Stimulated activated CD4-positive, alpha-beta T cell treated with anti-CD3 and anti-CD28 coated beads, Interleukin-12 subunit alpha, Interleukin-12 subunit beta, amount 100 ng/mL, for 24 hours (primary cell): ENCODE results near the gene CERS3.
"Not testable (repeated sequence)": the region's sequence is repeated elsewhere in the genome, so short reads cannot be mapped to it uniquely, and the experiment has no call there.

Experiments
- DNase-seq, 2 experiments: peaks; one replicate each; pipeline ENCODE4 v3.0.0-alpha.2; 2020; ENCODE audit warnings: low read depth in 2 of 2

The CERS3 gene

DNA sequence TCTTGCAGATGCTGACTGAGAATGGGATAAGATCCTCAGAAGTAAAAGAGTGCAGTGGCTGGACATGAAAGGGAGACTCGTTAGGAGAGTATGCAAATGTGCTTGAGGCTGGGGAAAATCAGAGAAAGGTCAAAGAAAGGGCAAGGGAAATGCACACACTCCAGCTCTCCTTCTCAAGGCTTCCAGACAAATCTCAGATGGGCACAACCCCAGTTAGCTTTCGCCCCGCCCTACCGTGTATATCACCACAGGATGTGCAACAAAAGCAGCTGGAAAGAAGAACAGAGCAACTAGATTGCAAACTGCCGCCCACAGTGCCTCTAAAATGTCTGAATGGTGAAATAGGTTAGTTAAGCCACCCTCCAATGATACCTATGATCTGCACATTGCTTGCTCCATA, 63.9 kb downstream of the CERS3 start:
- DNase-seq = no peak

DNA sequence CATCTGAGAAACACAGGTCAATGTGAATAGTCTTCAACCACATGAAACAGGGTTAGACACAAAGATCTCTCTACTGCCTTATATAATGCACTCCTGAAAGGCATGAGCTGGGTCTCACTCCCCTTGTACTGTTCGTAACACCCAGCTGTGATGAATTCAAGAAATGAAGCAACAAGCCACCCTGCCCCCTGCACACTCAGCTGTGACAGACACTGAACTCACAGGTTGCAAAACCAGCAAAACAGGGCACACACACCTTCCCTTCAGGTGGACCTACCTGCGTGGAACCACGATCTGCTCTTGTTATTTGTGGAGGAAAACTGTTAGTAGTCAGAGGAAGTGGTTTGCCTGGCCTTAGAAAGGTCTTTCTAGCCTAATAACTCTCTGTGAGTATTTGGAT, 64.5 kb downstream of the CERS3 start:
- DNase-seq = no peak

DNA sequence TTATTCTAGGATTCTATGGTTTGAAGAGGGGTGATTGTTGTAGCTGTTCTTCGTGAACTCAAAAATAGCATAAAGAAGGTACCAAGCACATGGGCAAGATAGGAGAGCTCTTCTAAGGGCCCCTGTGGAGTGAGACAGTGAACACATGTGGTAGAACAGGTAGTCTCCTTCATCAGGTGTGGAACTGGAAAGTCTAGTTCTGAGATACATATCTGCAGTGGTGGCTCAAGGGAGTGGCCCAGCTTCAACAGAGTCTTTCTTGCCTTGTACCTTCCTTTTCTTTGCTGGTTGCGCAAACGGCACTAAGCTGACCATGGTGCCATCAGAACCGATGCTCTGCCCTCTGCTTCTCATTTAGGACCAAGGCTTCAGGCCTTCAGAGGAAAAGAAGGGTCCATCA, 65.2 kb downstream of the CERS3 start:
- no peak for DNase-seq

DNA sequence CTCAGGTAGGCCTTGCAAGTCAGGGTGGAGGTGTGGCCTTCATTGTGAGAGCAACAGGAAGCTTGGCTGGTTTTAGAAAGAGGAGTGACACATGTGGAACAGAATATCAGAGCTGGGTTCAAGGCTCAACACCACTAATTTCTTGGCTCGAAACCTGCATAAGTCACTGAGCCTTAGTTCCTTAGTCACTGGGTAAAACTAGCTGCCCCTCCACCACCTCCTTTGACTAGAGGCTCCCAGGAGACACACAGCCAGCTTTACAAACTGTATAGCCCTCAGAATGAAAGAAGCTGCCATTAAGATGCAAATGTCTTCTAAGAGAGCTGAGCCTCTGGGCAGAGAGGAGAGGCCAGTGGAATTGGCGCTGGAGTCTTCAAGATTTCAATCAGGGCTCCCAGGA, 67.7 kb downstream of the CERS3 start:
- no peak for DNase-seq

DNA sequence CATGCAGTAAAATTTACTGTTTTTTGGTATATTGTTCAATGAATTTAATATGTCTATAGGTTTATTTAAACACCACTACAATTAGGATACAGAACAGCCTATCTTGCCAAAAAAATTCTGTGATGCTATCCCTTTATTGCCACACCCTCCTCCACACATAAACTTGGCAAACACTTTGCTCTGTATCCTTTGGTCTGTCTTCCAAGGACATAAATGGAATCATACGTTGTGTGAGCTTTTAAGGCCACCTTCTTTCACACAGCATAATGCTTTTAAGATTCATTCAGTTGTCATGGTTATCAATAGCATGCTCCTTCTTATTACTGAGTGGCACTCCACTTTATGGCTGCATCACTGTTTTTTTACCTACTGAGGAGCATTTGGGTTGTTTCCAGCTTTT, 71.5 kb downstream of the CERS3 start:
- no peak for DNase-seq

DNA sequence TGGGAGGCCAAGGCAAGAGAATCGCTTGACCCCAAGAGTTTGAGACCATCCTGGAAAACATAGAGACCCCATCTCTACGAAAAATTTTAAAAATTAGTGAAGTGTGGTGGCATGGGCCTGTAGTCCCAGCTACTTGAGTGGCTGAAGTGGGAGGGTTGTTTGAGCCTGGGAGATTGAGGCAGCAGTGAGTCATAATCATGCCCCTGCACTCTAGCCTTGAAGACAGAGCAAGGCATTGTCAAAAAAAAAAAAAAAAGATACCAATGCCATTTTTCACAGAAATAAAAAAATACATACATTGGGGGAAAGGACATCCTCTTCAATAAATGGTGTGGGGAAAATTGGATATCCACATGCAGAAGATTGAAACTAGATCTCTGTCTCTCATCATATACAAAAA, 74.6 kb downstream of the CERS3 start:
- no peak for DNase-seq

DNA sequence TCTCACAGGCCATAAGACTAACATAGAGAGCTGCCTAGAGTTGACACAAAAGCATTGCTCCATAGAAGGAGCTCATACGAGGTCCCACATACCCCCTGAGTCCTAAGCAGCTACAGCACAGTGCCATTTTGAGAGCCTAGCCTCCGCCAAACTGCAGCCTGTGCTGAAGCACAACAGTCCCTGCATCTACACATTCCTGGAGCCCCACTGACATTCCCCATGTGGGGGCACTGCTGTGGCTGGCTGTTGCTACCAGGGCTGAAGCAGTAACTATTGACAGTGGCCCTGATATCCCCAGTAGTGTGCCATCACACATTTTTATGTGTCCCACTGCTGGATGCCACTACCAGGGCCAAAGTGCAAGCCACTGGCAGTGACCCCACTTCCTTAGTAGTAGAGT, 80.3 kb downstream of the CERS3 start:
- DNase-seq = no peak

DNA sequence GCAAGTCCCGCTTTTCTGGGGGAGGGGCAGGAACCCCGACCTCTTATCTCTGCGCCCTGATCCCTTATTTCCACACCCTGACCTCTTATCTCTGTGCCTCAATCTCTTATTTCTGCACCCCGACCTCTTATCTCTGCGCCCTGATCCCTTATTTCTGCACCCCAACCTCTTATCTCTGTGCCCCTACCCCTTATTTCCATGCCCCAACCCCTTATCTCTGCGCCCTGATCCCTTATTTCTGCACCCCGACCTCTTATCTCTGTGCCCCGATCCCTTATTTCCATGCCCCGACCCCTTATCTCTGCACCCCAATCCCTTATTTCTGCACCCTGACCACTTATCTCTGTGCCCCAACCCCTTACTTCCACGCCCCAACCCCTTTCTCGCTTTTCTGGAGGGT, 87.7 kb downstream of the CERS3 start:
- DNase-seq = not testable (repeated sequence)

DNA sequence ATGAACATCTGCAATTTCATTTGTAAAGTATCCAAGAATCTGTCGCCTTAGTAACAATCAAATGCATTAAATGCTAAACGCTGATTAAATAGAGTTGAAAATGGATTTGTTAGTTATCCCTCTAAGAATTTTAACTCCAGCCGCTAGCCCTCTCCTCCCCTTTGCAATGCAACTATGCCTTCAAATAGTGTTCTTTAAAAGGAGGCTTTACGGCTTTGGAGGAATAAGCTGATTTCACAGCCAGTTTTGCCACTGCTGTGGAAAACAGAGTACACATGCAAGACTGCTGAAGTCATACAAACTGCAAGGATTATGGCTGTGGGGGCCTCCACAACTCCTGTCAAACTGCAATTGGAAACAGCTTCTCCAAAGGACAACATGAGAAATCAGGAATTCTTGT, 89.2 kb downstream of the CERS3 start:
- DNase-seq = no peak

DNA sequence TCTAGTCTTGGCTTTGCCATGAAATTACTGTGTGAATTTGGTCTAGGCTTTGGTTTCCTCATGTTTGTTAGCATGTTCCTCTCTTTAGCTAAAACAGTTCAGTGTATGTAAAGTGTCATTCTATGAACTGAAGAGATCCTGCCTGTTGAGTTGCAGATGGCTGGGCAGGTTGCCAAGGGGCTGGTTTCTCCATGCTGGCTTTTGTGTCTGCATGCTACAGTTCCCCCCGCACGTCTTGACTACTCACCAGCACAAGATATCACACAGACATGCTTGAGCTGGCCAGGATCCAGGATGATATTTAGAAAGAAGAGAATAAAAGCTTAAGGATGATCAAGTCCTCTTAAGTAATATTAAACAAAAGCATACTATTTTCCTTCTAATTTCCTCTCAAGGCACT, 90.2 kb downstream of the CERS3 start:
- DNase-seq = peak in 1 of 2 experiments; percentile 8

DNA sequence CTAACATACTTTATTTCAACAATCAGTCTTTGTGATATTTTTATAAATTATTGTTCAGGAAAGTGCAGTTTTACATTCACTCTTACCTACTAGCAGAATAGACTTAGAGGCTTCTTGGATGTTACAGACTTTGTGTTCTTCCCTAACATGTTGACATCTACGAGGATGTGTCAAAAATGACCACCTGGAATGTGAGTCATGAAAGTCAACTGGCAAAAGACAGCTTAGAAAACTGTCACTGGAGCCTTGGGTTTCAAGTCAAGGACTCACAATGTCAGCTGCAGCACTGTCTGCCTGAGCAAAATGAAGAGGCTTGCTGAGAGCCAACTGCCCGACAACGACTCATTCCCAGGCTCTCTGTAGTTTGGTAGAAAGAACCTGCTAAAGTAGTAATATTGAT, 91.5 kb downstream of the CERS3 start:
- DNase-seq = no peak

DNA sequence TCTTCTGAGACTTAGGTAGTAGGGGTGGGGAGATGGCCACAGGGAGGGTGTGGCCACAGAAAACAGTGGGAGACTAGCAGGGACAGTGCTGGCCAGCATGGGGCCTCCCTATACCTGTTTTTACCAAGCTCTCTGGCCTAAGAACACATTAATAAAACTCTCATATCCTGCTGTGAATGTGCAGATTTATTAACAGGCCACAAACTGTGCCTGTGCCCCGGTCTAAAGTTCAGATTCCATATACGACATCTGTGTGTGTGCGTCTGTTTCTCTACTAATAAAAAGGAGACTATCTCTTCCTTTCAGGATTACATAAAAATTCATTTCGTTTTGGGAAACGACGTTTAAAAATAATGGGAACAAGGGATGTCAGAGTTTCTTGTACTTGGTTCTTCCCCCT, 94.2 kb downstream of the CERS3 start:
- no peak for DNase-seq

DNA sequence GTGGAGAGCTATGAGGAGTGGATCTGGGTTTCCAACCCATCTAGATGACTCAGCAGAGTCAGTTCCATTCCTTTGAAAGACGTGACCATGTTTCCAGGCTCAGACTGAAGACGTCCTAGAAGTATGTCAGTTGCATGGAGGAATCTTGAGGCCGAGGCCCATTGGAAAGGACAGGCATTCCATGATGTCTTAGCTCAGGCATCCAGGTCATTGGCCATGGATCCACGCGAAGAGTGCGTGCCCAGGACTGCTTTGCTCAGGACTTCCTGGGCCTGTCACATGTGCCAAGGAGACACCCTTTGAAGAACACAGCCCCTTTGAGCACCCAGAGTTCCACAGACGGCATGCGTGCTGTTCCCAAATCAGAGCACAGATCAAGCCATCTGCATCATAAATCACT, 94.7 kb downstream of the CERS3 start:
- DNase-seq = no peak

DNA sequence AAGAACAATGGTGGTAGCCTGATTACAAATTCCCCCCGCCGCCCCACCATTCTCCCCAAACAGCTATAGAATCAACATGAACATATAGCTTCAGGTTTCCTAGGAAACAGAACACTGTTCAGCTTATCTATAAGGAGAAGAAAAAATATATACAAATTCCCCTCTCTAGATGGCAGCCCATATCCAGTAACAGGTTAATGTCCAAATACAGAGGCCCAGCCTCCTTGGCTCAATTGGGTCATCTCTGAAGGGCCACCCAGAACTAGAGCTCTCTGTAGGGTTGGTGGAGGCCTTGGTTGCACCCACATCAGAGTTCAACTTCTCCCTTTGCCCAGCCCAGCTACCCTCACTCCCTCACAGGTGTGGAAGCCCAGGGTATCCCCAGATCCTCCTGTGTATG, 95.4 kb downstream of the CERS3 start:
- no peak for DNase-seq

DNA sequence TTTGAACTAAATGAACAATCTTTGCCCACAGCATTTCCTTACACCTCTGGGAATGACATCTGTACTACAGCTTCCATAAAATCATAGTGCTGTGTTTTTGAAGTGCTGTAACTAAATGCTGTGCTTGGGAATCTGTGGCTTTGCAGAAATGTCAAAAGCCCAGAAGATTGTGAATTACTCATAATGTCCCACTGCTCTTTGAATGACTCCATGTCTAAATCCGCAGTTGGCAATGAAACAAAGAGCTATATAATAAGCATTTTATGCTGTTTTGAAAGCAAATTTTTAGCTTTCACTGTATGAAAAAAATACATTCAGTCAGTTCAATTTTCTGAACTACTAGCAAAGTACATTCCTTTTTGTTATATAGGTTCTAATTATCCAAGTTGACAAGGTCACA, 98.3 kb downstream of the CERS3 start:
- no peak for DNase-seq

DNA sequence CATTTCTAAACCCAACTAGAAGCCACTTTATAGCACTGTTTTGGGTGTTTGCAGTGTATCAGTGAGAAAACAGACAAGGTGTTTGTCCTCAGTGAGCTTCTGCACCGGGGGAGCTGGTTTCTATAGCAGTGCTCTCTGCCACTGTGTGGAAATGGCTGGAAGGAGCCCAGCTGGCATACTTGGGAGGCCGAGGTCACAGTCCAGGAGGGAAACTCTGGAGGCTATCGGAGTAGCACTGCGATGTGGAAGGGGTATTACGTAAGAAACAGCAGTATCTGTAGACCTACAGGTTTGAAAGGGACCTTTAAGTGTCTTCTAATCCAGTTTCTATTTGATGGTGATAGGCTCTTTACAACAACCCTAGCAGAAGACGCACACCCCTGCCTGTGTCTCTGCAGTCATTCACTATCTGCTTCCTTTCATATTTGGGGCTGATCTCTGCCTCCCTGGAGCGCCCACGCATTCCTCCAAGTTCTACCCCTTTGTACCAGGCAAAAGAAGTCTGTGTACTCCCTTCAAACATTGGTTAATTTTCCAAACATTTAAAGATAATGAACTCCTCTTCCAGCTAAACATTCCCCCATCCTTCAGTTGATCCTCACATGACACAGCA, 99.5 kb downstream of the CERS3 start:
- DNase-seq = no peak

DNA sequence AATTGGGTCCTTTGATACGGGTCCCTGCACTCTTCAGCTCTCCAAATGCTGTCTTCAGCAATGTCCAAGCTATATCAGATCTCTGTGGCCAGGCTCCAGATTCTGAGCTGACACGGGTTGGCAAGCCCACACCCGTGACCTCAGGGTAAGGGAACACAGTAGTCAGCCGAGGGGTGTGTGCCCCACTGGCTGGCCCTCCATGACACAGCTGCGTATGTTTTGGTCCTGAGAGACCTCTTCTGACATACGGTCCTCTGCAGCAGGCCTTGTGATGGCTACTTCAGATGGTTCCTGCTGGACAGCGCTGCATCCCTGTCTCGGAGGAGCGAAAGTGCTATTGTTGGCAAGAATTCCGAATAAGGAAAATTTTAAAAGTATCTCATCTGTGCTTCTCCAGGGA, 101.8 kb downstream of the CERS3 start:
- DNase-seq = no peak

DNA sequence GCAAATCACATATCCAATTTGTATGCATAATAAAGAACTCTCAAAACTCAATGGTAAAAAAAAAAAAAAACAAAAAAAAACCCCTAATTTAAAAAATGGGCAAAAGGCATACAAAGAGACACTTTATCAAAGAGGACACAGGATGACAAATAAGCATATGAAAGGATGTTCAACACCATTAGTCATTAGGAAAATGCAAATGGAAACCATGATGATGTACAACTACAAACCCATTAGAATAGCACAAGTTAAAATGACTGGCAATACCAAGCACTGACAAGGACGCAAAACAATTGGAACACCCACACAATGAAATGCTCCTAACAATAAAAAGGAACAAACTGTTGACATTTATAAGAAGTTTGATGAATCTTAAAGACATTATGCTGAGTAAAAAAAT, 123.6 kb downstream of the CERS3 start:
- DNase-seq = no peak

DNA sequence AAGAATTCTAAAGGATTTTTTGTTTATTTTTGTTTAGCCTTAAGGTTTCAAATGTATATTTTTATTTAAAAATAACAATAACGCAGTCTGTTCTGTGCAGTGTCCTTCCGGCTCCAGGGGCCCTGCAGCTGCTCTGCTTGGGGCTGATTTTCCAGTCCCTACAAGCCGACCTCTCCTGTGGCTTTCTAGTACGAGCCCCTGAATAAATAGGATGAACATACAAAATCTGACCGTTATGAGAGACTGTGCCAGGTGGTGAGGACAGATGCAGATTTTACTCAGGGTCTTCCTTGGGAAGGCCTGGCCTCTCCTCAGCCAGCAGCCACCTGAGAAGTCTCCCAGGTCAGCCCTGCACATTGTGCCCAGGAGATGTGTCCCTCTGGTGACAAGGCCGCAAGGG, 127.8 kb downstream of the CERS3 start:
- DNase-seq = no peak

DNA sequence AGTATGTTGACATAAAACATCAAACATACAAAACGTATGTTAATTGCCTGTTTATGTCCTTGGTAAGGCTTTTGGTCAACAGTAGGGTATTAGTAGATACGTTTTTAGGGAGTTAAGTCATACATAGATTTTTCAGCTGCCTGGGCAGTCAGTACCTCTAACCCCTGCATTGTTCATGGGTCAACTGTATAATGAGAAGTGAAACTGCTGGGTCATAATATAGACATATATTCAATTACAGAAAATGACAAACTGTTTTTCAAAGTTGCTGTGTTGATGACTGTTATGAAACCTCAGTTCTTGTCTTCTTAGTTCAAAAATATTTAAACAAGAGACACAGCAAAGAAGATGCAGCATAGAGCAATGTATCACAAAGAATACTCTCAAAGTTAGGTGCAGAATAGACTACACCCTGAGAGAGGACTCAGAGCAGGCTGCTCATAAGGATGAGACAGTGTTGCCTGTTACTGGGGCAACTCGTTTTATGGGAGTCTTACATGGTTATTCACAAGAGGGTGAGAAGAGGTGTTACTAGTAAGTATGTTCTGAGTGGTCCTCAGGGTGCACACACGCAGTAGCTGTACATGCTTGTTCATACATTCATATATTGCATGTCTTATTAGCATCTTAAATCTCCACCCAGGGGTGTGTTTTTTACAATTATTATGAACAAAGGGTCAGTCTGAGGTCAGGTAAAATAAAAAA, 133.9 kb downstream of the CERS3 start:
- no peak for DNase-seq

DNA sequence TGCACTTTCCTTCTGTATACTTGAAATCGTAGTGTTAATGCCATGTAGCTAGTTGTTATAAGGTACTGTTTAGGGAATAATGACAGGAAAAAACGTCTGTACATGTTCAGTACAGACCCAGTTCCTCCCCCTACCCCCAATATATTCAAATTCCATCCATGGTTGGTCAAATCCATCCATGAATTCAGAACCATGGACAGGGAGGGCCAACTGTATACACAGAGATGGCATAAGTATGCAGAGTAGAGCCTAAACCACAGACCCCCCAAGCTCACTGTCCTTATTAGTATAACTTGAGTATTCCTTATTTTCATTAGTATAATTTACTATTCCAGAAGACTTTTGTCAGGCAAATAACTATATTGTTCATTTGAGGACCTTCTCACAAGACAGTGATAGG, 135.7 kb downstream of the CERS3 start:
- no peak for DNase-seq

DNA sequence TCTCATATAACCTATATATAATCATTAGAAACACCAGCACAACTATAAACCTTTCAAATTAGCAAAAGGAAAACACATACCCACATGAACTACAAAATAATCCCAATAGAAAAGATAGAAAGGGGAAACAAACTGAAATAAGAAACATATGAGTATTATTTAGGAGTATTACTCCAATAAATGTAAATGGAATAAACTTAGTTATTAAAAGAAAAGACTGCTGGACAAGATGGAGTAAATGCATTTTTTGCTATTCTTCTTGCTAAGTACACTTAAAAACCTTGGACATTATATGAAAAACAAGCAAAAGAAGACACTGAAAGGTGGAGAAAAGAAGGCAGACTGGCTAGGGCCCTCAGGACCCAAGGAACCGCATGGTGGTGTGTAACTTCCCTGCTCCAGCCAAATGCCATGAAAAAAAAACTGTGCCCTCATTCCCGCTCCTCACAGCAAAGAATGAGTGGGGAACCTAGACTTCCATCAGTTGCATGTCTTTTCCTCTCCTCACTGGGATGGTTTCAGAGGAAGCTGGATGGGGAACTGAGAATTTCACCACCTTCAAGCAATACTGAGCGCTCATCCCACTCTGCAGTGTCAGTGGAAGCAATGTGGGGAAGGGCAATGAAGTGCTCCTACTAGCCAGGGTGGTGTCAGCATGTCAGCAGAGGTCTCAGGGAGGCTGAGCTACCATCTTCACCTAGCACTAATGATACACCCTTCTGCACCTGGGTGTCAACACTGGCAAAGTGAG, 143.3 kb downstream of the CERS3 start:
- DNase-seq = no peak

DNA sequence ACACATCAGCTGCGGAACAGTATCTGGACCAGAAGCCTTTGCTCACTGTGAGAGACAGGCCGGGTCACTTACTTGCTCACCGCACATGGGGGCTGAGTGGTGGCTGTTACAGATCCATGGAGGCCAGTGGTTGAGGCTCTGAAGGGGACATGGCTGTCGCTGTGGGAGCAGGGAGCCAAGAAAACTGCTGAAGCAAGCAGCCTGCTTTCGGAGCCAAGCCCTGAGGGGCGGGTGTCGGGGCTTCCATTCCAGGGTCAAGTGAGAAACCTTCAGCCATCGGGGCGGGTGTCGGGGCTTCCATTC, 144.7 kb downstream of the CERS3 start:
- no peak for DNase-seq
